Stomach smooth muscle (tissue), 2 donors: ENCODE measurements around the gene SHROOM2.
"Not testable (repeated sequence)": the region's sequence is repeated elsewhere in the genome, so short reads cannot be mapped to it uniquely, and the experiment has no call there.

ENCODE experiments used
- H3K27ac ChIP-seq: one replicate; pipeline ENCODE4 v1.7.0; 2013; ENCODE audit warnings: mild to moderate bottlenecking, low read length, inconsistent platforms
- H3K27me3 ChIP-seq, 2 donors: one replicate each; pipeline ENCODE4 v1.7.0; 2013; ENCODE audit warnings: low read length in 2 of 2; ENCODE audit not compliant: insufficient read depth in 2 of 2, control insufficient read depth in 1 of 2
- H3K36me3 ChIP-seq, 2 donors: one replicate each; pipeline ENCODE4 v1.7.0; 2013; ENCODE audit warnings: low read length in 2 of 2; ENCODE audit not compliant: control insufficient read depth in 2 of 2, insufficient read depth in 2 of 2
- H3K4me1 ChIP-seq: one replicate; pipeline ENCODE4 v1.7.0; 2013; ENCODE audit warnings: low read length; ENCODE audit not compliant: control insufficient read depth, insufficient read depth
- H3K4me3 ChIP-seq, 2 donors: one replicate each; pipeline ENCODE4 v1.7.0; 2013; ENCODE audit warnings: low read length in 2 of 2
- H3K9ac ChIP-seq, 2 donors: one replicate each; pipeline ENCODE4 v1.7.0; 2013; ENCODE audit warnings: low read length in 2 of 2, mild to moderate bottlenecking in 1 of 2
- H3K9me3 ChIP-seq, 2 donors: one replicate each; pipeline ENCODE4 v1.7.0; 2013; ENCODE audit warnings: low read length in 2 of 2; ENCODE audit not compliant: control insufficient read depth in 2 of 2
- donor health status: healthy.
- donor health status: Pancreatic carcinoma.

The SHROOM2 gene

DNA sequence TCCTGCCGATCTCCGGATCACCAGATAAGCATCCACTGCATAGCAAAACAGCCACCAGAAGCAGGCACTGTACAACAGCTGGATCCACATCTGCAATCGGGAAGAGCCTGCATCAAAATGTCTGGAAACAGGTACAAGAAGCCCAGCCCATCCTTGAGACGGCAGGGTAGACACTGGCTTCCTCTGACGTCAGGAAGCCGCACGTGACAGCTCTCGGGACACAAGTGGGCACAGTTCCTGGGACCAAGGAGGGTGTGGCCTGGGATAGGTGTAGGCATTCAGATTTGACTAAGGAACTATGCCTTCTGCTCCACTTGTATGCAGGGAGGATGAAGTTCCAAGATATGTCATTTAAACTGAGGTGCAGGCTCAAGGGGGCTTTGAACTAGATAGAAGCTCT lies 26.9 kb upstream of the SHROOM2 start:
- Histone ChIP-seq H3K9me3 (no peaks in the 10 kb centered on the region), H3K4me1 (no peaks in the 10 kb centered on the region), H3K27ac (no peak overlapping the region), H3K27me3 (peaks cover 0 to 9% of the 10 kb centered on the region in 2 donors), H3K4me3 (no peak overlapping the region), H3K9ac (no peak overlapping the region), H3K36me3 (no peaks in the 10 kb centered on the region)

DNA sequence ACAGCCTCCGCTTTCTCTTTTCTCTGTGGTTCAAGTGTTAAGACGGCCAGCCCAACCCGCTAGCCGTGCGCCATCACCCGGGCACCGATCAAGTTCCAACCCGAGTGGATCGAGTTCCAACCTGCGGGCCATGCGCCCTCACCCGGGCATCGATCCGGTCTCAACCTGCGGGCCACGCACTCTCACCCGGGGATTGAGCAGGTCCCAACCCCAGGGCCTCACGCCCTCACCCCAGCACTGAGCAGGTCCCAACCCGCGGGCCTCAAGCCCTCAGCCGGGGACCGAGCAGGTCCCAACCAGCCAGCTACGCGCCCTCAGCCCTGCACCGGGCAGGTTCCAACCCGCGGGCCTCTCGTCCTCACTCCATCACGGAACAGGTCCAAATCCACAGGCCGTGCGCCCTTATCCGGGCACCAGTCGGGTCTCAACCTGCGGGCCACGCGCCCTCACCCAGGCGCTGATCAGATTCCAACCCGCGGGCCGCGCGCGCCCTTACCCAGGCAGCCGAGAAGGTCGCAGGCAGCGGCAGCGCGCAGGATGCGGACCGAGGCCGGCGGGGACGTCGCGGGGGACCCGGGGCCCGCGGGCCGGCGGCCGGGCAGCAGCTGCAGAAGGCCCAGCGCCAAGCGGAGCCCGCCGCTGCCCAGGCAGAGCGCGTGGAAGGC lies 21.0 kb upstream of the SHROOM2 start:
- no peaks in the 10 kb centered on the region for H3K9me3 ChIP-seq
- H3K9ac ChIP-seq = no peak overlapping the region
- no peak overlapping the region for H3K4me3 ChIP-seq
- no peaks in the 10 kb centered on the region for H3K36me3 ChIP-seq
- no peak overlapping the region for H3K27ac ChIP-seq
- peaks cover 4 to 12% of the 10 kb centered on the region in 2 donors for H3K27me3 ChIP-seq
- H3K4me1 ChIP-seq = no peaks in the 10 kb centered on the region

DNA sequence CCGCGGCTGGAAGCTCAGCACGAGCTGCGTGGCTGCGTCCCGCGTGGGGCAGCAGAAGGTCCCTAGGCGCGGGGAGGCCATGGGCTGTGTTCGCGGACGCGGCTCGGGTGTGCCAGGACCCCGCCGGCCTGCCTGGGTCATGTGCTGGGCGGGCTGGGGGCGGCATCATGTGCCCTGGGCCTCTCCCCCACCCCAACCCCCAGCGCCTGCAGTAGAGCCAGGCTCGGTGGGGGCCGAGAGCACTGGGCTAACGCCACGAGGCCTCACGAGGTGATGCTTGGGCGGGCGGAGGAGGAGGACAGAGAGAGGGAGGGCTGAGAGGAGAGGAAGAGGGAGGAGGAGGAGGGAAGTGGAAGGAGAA lies 20.5 kb upstream of the SHROOM2 start, which contains the start of gene GPR143:
GPR143 (minus strand) TSS at position 111 of the 361 bp plus-strand sequence; CDS start at position 81, 30 bp downstream.
- Histone ChIP-seq H3K9me3 (no peaks in the 10 kb centered on the region), H3K36me3 (no peaks in the 10 kb centered on the region), H3K27me3 (peaks cover 4 to 13% of the 10 kb centered on the region in 2 donors), H3K4me1 (no peaks in the 10 kb centered on the region), H3K4me3 (no peak within 1 kb of the TSS), H3K27ac (no peak within 1 kb of the TSS), H3K9ac (no peak within 1 kb of the TSS)

DNA sequence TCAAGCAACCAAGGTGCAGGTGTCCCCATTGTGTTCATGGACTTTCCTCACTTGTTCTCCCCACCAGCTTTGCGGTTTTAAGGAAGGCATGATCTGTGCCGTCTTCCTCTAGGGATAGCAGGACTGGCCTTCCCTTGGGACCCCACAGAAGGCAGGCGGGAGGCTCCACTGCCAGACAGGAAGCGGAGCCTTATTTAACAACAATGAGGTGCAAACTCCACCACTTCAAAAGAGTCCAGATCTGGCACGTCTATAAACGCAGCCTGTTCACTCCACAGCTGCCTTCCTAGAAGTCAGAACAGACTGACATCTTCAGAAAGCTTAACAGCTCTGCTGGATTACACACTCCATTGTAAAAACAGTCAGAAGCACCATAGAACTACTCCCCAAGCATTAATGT lies 18.9 kb upstream of the SHROOM2 start:
- peaks cover 4 to 14% of the 10 kb centered on the region in 2 donors for H3K27me3 ChIP-seq

DNA sequence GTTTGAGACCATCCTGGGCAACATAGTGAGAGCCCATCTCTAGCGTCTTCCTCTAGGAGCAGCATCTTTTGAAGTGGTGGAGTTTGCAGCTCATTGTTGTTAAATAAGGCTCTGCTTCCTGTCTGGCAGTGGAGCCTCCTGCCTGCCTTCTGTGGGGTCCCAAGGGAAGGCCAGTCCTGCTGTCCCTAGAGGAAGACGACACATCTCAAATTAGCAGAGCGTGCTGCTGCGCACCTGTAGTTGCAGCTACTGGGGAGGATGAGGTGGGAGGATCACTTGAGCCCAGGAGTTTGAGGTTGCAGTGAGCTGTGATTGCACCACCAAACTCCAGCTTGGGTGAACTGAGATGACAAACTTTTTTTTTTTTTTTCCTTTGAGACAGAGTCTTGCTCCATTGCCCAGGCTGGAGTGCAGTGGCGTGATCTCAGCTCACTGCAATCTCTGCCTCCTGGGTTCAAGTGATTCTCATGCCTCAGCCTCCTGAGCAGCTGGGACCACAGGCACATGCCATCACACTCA lies 17.8 kb upstream of the SHROOM2 start:
- not testable (repeated sequence) for H3K4me3 ChIP-seq, H3K27ac ChIP-seq, H3K36me3 ChIP-seq, H3K4me1 ChIP-seq, H3K9ac ChIP-seq, H3K9me3 ChIP-seq
- H3K27me3 ChIP-seq = peaks cover 4 to 14% of the 10 kb centered on the region in 2 donors

More for the DNA sequence above, 18.9 kb upstream of the SHROOM2 start:
- H3K9ac ChIP-seq = no peak overlapping the region
- H3K4me1 ChIP-seq = no peaks in the 10 kb centered on the region
- H3K36me3 ChIP-seq = no peaks in the 10 kb centered on the region
- H3K4me3 ChIP-seq = no peak overlapping the region
- no peak overlapping the region for H3K27ac ChIP-seq
- H3K9me3 ChIP-seq = no peaks in the 10 kb centered on the region

DNA sequence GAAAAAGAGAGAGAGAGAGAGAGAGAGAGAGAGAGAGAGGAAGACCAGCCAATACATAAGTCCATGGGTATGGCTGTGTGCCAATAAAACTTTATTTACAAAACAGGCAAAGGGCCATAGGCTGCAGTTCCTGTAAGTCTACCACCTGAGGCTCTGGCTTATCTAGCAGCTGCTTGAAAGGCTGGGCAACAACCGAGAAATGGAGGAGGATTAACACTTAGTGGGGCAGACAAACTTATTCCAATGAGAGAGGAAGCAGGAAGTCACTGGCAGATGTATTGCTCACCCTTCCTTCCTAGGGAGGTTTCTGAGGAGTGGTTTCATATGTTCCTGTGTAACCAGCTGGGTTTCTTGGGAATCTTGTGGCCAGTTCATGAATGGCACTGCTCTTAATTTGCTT lies 15.9 kb upstream of the SHROOM2 start:
- H3K9me3 ChIP-seq = no peaks in the 10 kb centered on the region
- no peak overlapping the region for H3K9ac ChIP-seq
- H3K4me1 ChIP-seq = no peaks in the 10 kb centered on the region
- no peak overlapping the region for H3K27ac ChIP-seq
- H3K4me3 ChIP-seq = no peak overlapping the region
- H3K36me3 ChIP-seq = no peaks in the 10 kb centered on the region
- peaks cover 0 to 13% of the 10 kb centered on the region in 2 donors for H3K27me3 ChIP-seq

DNA sequence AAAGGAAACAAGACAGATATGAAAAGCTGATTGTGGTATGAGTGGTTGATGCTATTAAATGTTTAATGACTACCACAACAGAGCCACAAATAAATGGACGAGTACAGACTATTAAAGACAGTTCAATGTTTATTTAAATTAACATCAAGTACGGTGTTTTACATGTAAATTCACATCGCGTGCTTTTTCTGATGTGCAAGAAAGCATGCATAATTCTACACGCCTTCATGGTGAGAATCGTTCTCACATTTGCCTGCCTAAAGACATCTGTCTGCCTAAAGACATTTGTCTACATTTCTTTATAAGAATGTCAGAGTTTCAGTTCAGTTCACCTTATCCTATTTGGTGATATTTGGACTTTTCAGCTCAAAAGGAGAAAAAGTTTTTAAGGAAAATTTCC lies 13.3 kb upstream of the SHROOM2 start:
- H3K27ac ChIP-seq = no peak overlapping the region
- H3K4me1 ChIP-seq = no peaks in the 10 kb centered on the region
- no peak overlapping the region for H3K4me3 ChIP-seq
- H3K9ac ChIP-seq = no peak overlapping the region
- H3K36me3 ChIP-seq = no peaks in the 10 kb centered on the region
- H3K27me3 ChIP-seq = peaks cover 0 to 9% of the 10 kb centered on the region in 2 donors
- H3K9me3 ChIP-seq = no peaks in the 10 kb centered on the region

DNA sequence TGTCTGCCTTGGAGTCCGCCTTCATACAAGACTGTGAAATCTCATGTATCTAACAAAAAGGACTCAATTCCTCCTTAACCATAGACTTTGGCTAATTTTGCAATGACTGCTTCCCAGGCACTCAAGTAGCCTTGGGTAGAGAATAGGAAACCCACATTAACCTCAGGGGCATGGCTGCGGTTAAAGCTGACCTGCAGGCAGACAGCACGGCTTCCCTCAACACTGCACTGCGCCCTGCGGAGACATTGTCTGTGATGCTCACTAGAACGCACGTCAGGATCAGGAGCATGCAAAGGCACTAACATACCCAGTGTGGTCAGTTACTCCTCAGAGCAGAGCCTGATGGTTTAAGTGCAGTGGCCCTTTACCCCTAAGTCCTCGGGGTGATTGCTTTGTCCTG lies 10.3 kb upstream of the SHROOM2 start:
- Histone ChIP-seq H3K4me1 (no peaks in the 10 kb centered on the region), H3K27ac (no peak overlapping the region), H3K9ac (no peak overlapping the region), H3K4me3 (no peak overlapping the region), H3K36me3 (no peaks in the 10 kb centered on the region), H3K9me3 (no peaks in the 10 kb centered on the region), H3K27me3 (peaks cover 0 to 8% of the 10 kb centered on the region in 2 donors)

DNA sequence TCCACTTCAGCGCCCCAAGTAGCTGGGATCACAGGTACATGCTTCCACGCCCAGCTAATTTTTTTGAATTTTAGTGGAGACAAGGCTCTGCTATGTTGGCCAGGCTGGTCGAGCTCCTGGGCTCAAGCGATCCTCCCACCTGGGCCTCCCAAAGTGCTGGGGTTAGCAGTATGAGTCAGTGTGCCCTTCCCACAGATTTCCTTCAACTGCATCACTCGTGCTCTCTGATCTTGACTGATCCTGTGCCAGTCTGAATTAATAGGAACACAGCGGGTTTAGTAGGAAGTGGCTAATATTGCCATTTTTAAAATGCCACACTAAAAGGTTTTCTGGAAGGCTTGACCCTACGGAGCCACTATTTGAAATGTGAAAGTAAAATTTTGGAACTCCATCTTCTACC lies 4.3 kb upstream of the SHROOM2 start:
- H3K4me3 ChIP-seq = no peak overlapping the region
- peaks cover 6 to 11% of the 10 kb centered on the region in 2 donors for H3K27me3 ChIP-seq
- no peaks in the 10 kb centered on the region for H3K9me3 ChIP-seq
- no peaks in the 10 kb centered on the region for H3K36me3 ChIP-seq
- no peak overlapping the region for H3K27ac ChIP-seq
- no peak overlapping the region for H3K9ac ChIP-seq
- peaks cover 4% of the 10 kb centered on the region for H3K4me1 ChIP-seq

GRCh38 chrX:9784332-9784731 lies 1.9 kb upstream of the SHROOM2 start:
- H3K27me3 ChIP-seq = peaks cover 9 to 21% of the 10 kb centered on the region in 2 donors

GRCh38 chrX:9785254-9785943 lies 830 bp upstream of the SHROOM2 start:
- Histone ChIP-seq H3K4me1 (peaks cover 4% of the 10 kb centered on the region), H3K9me3 (no peaks in the 10 kb centered on the region), H3K36me3 (no peaks in the 10 kb centered on the region), H3K9ac (no peak overlapping the region), H3K4me3 (peak overlapping the region in 1 of 2 donors; percentile 22), H3K27ac (no peak overlapping the region), H3K27me3 (peaks cover 9 to 21% of the 10 kb centered on the region in 2 donors)

More at GRCh38 chrX:9784332-9784731, 1.9 kb upstream of the SHROOM2 start:
- Histone ChIP-seq H3K36me3 (no peaks in the 10 kb centered on the region), H3K9ac (no peak overlapping the region), H3K27ac (no peak overlapping the region), H3K4me1 (peaks cover 4% of the 10 kb centered on the region), H3K4me3 (no peak overlapping the region), H3K9me3 (no peaks in the 10 kb centered on the region)
